Osteocyte (in vitro differentiated cells): ENCODE results near the gene JAKMIP1. TPM values are rescaled to one million over a fixed set of nuclear protein-coding genes. Genes with fewer than 3 reads are reported as not detected.

ENCODE experiments used
- DNase-seq: peaks from one replicate; pipeline ENCODE4 v3.0.0; 2021; ENCODE audit warnings: mixed read lengths; ENCODE audit not compliant: unreplicated experiment; ENCODE audit errors: extremely low spot score
- H3K27ac Mint-ChIP-seq: one replicate; pipeline ENCODE4 v1.8.0; 2021; ENCODE audit warnings: mild to moderate bottlenecking, mixed read lengths; ENCODE audit not compliant: unreplicated experiment
- H3K27me3 Mint-ChIP-seq: one replicate; pipeline ENCODE4 v1.8.0; 2021; ENCODE audit warnings: mixed read lengths; ENCODE audit not compliant: unreplicated experiment
- H3K36me3 Mint-ChIP-seq: one replicate; pipeline ENCODE4 v1.8.0; 2021; ENCODE audit warnings: mixed read lengths; ENCODE audit not compliant: unreplicated experiment
- H3K4me1 Mint-ChIP-seq: one replicate; pipeline ENCODE4 v1.8.0; 2021; ENCODE audit warnings: mixed read lengths; ENCODE audit not compliant: unreplicated experiment
- H3K4me3 Mint-ChIP-seq: one replicate; pipeline ENCODE4 v1.8.0; 2021; ENCODE audit warnings: mild to moderate bottlenecking, moderate library complexity, mixed read lengths; ENCODE audit not compliant: unreplicated experiment
- H3K9me3 Mint-ChIP-seq: one replicate; pipeline ENCODE4 v1.8.0; 2021; ENCODE audit warnings: mixed read lengths; ENCODE audit not compliant: unreplicated experiment
- total RNA-seq: library from RNA; stranded (reverse); gene quantifications from 2 replicates; pipeline ENCODE4 v1.2.1, GENCODE V29; 2021
- TF ChIP-seq, protein P1 (sequence below): fragments of 200-600 bp; sonication (generic); IDR thresholded peaks from 2 replicates; pipeline ENCODE4 v1.5.0; 2021; ENCODE audit warnings: antibody characterized with exemption, mild to moderate bottlenecking, moderate library complexity

JAKMIP1 gene
- total RNA-seq, 1 donor from 2014 or later, result not detected

DNA sequence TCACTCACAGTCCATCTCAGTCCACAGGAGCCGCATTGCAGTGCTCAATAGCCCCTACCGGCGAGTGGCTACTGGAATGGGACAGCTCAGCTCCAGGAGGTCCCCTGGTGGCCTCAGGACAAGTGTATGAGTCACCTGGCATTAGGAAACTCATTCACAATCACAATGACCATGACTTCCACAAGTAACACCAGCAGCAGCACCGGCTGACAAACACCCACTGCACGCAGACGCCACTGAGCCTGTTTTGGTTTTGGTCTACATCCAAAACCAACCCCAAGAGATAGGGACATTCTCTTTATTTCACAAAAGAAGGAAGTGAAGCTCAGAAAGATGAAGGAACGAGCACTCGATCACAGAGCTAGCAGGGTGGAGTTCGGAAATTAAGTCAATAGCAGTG is 8.1 kb downstream of the JAKMIP1 start:
- no peak for DNase-seq
- H3K27ac Mint-ChIP-seq, result no peak overlapping the region
- TF ChIP-seq, protein P1, sequence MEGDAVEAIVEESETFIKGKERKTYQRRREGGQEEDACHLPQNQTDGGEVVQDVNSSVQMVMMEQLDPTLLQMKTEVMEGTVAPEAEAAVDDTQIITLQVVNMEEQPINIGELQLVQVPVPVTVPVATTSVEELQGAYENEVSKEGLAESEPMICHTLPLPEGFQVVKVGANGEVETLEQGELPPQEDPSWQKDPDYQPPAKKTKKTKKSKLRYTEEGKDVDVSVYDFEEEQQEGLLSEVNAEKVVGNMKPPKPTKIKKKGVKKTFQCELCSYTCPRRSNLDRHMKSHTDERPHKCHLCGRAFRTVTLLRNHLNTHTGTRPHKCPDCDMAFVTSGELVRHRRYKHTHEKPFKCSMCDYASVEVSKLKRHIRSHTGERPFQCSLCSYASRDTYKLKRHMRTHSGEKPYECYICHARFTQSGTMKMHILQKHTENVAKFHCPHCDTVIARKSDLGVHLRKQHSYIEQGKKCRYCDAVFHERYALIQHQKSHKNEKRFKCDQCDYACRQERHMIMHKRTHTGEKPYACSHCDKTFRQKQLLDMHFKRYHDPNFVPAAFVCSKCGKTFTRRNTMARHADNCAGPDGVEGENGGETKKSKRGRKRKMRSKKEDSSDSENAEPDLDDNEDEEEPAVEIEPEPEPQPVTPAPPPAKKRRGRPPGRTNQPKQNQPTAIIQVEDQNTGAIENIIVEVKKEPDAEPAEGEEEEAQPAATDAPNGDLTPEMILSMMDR, result no peak
- H3K4me3 Mint-ChIP-seq, result no peak overlapping the region
- no peaks in the 10 kb centered on the region for H3K9me3 Mint-ChIP-seq
- no peaks in the 10 kb centered on the region for H3K36me3 Mint-ChIP-seq
- peaks cover 26% of the 10 kb centered on the region for H3K27me3 Mint-ChIP-seq
- no peaks in the 10 kb centered on the region for H3K4me1 Mint-ChIP-seq

DNA sequence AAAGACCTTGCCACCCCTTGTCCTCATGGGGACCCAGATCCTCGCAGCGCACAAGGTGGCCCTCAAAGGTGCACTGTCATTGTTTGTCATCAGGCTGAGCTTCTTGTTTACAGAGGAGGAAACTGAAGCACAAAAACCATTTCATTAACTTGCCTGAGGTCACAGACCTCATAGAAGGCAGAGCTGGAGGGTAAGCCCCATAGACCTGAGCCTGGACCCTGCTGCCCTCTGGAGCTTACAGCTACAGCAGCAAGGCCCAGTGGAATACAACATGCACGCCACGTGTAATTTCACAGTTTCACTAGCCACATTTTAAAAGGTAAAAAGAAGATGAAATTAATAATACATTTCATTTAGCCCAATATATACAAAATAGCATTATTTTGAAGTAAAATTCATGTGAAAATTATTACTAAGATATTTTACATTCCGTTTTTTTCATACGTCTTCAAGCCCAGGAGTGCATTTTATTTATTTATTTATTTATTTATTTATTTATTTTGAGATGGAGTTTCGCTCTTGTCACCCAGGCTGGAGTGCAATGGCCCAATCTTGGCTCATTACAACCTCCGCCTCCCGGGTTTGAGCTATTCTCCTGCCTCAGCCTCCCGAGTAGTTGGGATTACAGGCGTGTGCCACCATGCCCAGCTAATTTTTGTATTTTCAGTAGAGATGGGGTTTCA is 8.8 kb downstream of the JAKMIP1 start:
- no peaks in the 10 kb centered on the region for H3K36me3 Mint-ChIP-seq
- H3K9me3 Mint-ChIP-seq, result no peaks in the 10 kb centered on the region
- H3K4me3 Mint-ChIP-seq, result no peak overlapping the region
- TF ChIP-seq, protein P1, result no peak
- H3K27me3 Mint-ChIP-seq, result peaks cover 22% of the 10 kb centered on the region
- no peak for DNase-seq
- H3K4me1 Mint-ChIP-seq, result no peaks in the 10 kb centered on the region
- no peak overlapping the region for H3K27ac Mint-ChIP-seq

DNA sequence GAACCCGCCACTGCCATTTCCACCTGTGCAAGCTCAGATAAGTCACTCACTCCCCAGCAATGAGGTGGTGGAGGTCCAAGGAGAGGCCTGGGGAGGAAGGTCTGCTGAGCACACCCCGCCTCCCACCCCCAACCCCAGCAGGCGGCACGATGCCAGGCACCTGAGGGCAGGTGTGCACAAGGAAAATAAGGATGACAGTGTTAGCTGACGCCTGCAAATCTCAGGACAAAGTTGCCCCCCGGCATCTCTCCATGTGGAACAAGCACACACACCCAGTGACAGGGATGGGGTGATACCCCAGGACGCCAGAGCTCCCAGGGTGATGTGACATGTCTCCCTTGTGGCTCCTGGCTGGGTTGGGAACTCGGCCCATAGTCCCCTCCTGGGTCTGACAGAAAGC is 9.9 kb downstream of the JAKMIP1 start:
- H3K27me3 Mint-ChIP-seq, result peaks cover 26% of the 10 kb centered on the region
- H3K4me1 Mint-ChIP-seq, result no peaks in the 10 kb centered on the region
- no peaks in the 10 kb centered on the region for H3K36me3 Mint-ChIP-seq
- DNase-seq, result no peak
- no peak overlapping the region for H3K27ac Mint-ChIP-seq
- H3K9me3 Mint-ChIP-seq, result peaks cover 5% of the 10 kb centered on the region
- no peak overlapping the region for H3K4me3 Mint-ChIP-seq
- TF ChIP-seq, protein P1, result no peak

DNA sequence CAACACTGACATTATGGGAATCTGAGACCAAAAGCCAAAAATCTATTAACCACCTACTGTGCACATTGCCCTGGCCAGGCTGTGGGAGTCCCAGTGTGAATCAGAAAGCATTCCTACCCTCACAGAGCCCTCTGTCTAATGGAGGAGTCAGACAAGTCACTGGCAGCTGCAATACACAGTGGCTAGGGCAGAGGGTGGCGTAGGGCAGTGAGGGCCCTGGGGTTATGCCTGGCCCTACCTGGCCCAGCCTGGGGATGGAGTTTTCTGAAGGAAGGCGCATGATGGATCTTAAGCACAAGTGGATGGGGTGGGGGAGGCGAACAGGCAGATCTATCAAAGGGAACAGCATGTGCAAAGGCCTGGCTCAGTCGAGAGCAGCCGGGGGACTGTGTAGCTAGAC is 10.8 kb downstream of the JAKMIP1 start:
- DNase-seq, result no peak
- Mint-ChIP-seq H3K27ac (no peak overlapping the region), H3K27me3 (peaks cover 26% of the 10 kb centered on the region), H3K9me3 (peaks cover 5% of the 10 kb centered on the region), H3K4me1 (no peaks in the 10 kb centered on the region), H3K36me3 (no peaks in the 10 kb centered on the region), H3K4me3 (no peak overlapping the region)
- TF ChIP-seq, protein P1, result no peak

DNA sequence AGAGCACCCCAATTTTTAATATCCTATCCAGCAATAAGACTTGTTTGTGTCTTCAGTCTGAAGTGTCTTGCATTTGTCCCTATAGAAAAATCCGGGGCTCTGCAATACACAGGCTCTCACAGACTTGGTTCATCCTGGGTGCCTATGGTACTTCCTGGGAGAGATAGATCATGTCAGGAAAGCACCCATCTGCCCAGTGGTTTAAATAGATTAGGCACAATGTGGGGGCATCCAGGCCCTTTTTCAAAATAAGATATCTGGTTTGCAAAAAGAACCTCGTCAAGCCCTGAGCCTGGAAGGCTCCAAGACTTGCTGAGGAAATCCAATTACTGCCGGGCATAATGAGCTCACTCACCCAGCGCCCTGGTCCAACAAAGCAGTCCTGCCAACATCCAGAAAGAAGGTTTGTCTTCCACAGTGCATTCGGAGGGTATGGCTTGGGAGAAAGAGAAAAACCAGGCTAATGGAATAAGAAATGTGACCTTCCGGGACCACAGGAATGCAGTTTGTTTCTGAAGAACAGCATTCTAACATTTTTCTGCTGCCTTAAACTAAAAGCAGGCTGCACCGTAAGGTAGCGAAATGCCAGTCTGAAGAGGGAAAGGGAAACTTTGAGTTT is 11.6 kb downstream of the JAKMIP1 start:
- peaks cover 25% of the 10 kb centered on the region for H3K27me3 Mint-ChIP-seq

More for the DNA sequence above, 11.6 kb downstream of the JAKMIP1 start:
- no peak overlapping the region for H3K4me3 Mint-ChIP-seq
- no peak for DNase-seq
- H3K36me3 Mint-ChIP-seq, result no peaks in the 10 kb centered on the region
- peaks cover 5% of the 10 kb centered on the region for H3K9me3 Mint-ChIP-seq
- TF ChIP-seq, protein P1, result no peak
- H3K27ac Mint-ChIP-seq, result no peak overlapping the region
- H3K4me1 Mint-ChIP-seq, result no peaks in the 10 kb centered on the region
